Esophagus muscularis mucosa (tissue), 4 donors: Measurements from ENCODE around the gene OR52B2.
"Not testable (repeated sequence)": the region's sequence is repeated elsewhere in the genome, so short reads cannot be mapped to it uniquely, and the experiment has no call there.

Experiments
- CTCF ChIP-seq, 3 experiments: fragments of 200-600 bp in 2 of 3; fragments of 450-650 bp in 1 of 3; sonication (generic) in 2 of 3; IDR thresholded peaks; one replicate each; pipeline ENCODE4 v1.5.1; 2017 to 2019; ENCODE audit warnings: antibody characterized with exemption in 3 of 3, mild to moderate bottlenecking in 2 of 3, moderate library complexity in 1 of 3
- EP300 ChIP-seq: sonication (generic); formaldehyde crosslinking; IDR thresholded peaks from one replicate; pipeline ENCODE4 v1.6.1; 2017; ENCODE audit warnings: antibody characterized with exemption
- POLR2A ChIP-seq: fragments of 450-650 bp; IDR thresholded peaks from one replicate; pipeline ENCODE4 v1.6.1; 2017; ENCODE audit warnings: antibody characterized with exemption, moderate library complexity, mild to moderate bottlenecking, low read depth
- POLR2AphosphoS5 ChIP-seq, 2 donors: sonication (generic); formaldehyde crosslinking; IDR thresholded peaks; one replicate each; pipeline ENCODE4 v1.6.1; 2017; ENCODE audit warnings: antibody characterized with exemption in 2 of 2

GRCh38 chr11:6135936-6136335 lies 34.2 kb downstream of the OR52B2 start:
- not testable (repeated sequence) for TF ChIP-seq CTCF (IDR thresholded peaks at IDR 0.05); POLR2A; EP300; POLR2AphosphoS5 (IDR thresholded peaks at IDR 0.05)
